Right hindlimb (tissue), 1 donor: ENCODE results near the gene PVALEF.
"Not testable (repeated sequence)": the region's sequence is repeated elsewhere in the genome, so short reads cannot be mapped to it uniquely, and the experiment has no call there.

Experiments
- DNase-seq: peaks from one replicate; pipeline ENCODE4 v3.0.0-alpha.2; 2018

The PVALEF gene

DNA sequence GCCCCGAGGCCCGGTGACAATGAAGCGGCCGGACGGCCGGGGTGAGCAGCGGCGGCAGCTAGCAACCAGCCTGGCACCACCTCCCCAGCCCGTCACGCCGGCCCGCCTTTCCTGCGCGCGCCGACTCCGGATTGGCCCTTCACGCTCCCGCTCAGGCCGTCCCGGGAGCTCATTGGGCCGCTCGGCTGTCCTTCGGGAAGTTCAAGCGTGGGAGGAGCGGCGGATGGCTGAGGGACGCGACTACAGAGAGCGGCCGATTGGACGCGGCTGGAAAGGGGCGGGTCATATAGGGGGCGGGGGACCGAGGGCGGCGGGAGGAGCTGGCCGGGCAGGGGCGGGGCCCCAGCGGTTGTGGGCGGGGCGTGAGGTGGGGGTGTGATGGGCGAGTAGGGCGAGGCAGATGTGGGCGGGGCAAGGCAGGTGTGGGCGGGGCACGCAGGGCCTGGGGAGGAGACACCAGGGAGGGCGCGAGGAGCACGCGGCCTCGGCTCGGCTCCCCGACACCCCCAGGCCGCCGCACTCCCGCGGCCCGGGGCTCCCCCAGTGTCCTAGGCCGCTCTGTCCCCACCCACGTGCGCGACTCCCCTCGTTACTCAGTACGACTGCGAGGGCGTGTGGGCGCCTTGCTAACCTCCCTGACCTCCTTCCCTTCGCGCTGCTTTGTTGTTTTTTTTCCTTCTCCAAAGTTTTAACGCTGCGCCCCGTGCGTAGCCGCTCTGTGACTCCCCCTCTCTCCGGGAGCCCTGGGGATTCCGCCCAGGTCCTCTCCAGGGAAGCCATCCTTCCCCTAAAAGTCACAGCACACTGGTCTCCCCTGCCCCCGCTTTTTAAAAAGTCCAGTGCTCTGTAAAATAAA is 57.8 kb downstream of the PVALEF start, which contains the start of gene CEP131:
CEP131 (minus strand) TSS at position 60 of the 856 bp plus-strand sequence. CDS start 2,909 bp downstream, outside the sequence.
- DNase-seq: peak; percentile 99

DNA sequence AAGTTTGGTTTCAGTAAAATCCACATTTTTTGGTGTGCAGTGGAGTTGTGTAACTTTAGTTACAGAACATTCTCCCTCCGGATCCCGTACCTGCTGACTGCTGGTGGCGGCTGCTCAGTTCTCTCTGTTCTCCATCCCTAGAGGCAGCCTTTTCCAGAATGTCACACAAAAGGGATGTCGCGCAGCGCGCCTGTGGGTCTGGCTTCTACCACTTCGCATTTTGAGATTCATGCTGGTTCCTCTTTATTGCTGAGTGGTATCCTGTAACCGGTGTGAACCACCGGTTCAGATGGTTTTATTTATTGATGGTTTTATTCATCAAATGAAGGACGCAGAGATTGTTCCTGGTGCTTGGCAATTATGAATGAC is 58.4 kb downstream of the PVALEF start:
- no peak for DNase-seq

DNA sequence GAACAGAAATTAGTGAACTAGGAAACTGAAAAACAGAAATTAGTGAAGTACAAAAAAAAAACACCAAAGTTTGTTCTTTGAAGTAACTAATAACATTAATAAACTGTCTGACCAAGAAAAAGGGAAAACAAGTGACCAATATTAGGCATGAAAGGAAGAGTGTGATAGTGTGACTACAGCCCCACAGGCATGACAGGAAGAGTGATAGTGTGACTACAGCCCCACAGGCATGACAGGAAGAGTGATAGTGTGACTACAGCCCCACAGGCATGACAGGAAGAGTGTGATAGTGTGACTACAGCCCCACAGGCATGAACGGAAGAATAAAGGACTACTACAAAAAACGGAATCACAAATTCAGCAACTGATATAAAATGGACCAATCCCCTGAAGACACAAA is 62.3 kb downstream of the PVALEF start:
- not testable (repeated sequence) for DNase-seq

DNA sequence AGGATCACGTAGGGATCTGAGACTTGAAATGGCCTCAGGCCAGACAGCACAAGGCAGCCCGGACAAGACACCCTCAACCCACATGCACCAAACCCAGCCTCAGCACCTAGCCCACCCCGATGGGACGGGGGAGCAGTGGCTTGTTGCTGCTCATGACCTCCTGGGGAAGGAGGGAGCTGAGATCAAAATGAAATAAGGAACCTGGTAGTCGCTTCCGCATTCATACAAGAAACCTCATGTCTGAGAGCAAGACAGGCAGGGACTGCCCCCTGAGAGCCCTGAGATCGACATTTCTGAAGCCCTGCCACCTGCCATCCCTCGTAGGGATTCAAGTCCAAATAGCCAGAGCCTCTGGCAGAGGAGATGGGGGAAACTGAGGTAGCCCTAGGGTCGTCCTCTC is 63.1 kb downstream of the PVALEF start:
- DNase-seq: no peak

DNA sequence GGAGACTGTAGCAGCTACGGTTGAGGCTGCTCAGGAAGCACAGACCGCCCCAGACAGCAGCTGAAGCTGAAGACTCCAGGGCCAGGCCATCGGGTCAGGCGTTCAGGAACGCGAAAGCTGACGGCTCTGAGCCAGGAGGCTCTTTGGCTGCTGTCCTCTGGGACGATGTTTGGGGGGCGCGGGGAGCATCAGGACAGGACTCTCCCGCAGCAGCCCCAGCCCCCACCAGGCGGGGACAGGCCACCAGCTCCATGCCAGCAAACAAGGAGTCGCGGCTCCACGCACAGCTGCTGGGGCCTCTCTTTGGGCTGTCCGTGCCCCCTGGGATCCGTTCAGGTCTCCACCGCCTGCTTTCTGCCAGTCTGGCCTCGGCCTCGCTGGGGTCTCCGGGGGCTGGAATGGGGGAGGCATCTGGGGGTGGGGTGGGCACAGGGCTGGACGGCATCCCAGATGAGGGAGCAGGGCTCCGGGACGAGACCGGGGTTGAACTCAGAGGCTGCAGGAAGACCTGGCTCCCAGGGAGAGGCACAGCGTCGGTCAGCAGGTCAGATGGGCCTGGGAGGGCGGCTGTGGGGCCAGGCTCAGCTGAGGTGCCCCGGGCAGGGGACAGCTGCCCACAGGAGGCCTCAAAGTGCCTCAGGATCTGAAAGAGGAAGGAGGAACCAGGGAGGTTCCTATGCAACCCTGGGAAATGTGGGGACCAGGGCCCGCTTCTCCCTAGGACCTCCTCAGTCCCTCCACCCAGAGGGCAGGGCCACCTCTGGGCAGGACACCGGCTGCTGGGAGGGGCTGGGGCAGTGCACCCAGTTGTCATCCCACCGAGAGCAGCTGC is 63.7 kb downstream of the PVALEF start:
- no peak for DNase-seq

DNA sequence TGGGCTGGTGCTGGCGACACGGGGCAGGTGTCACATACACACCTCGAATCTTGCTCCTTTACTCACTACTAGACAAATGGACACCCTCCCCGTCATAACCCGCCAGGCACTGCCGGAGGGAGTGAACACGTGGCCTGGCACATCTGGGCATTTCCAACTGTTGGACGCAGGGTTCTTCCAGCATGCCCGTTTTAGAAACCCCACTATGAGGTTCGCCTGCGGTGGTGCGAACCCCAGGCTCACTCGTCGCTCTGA is 64.3 kb downstream of the PVALEF start:
- DNase-seq: no peak

DNA sequence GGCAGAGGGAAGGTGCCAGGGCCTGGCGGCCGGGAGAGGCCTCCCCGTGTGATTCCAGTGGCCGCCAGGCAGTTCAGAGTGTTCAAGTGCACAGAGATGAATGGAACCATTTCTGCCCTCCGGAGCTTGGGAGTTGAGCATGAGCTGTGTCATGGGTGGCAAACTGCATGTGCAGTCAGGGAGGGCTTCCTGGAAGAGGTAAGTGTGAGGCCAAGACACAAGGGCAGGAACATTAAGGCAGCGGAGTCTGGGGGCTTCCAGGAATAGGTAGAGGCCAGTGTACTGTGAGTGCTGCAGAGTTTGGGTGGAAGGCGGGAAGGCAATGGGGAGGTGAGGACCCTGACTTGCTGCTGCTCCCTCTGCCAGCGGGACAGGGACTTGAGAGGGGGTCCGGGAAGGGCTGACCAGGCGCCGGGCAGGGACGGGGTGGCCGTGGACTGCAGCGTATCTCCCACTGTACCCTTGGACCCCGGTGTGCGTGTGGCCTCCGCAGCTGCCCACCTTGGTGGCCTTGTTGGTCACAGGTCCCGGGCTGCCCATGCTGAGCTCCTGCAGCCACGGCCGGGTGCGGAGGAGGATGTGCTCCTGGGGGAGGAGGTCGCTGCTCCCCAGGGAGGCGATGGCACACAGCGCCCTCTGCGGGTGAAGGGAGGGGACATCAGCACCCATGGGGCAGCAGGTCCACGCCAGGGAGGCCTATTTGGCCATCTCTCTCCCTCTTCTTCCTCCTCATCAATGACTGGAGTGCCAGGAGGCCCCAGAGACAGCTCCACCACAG is 64.9 kb downstream of the PVALEF start:
- no peak for DNase-seq

DNA sequence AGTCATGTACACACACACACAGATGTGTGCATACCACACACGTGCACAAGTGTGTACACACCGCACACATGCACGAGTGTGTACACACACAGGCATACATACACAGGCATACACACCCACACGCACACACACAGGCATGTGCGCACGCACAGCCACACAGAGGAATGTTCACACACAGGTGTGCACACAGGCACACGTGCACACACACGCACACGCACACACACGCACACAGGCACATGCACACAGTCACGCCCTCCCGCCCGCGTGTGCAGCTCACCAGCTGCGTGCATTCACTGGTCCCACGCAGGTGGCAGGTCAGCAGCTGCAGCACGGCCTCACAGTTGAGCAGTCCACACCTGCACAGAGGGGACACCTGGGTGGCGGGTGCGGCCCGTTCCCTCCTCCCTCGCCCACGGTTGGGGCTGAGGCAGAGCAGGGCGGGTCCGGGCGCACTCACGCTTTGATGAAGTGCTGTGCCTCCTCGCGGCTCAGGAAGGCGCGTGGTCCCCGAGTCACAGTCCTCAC is 65.9 kb downstream of the PVALEF start:
- DNase-seq: no peak

DNA sequence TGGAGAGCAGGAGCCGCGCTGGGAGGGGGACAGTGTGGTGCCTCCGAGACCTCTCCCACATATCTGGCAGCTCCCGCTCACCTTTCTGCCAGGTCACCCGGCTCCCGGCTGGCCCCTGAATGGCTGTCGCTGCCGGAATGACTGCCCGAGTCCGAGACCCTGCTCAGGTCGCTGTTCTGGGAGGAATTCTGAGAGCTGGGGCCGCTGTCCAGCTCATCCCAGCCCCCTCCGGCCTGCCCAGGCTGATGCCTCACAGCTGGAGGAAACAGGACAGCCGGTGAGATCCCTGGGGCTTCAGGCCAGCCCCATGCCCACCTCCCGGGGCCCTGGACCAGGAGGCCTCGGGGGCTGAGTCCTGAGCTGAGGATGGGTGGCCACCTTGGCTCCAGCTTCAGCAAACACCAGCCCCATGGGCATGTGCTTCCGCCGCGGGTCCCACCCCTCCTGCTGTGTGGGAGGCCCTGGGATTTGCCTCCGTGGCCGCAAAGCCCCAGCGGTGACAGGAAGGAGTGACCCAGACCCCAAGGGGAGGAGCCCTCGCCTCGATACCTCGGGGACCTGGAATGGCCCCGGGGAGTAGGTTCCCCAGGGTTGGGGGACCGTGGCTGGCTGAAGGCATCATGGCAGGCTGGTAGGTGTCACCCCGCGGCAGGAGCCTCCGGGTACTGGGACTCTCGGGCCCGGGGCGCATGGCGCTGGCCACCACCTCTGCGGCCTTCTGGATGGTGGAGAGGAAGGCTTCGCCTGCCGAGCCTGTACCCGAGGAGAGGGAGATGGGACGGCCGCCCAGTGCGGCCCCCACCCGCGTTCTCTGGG is 66.7 kb downstream of the PVALEF start:
- DNase-seq: no peak
